Esophagus muscularis mucosa (tissue), 3 donors: ENCODE measurements around the gene USP33.

ENCODE experiments used
- CTCF ChIP-seq, 3 experiments: fragments of 200-600 bp in 2 of 3; fragments of 450-650 bp in 1 of 3; sonication (generic) in 2 of 3; IDR thresholded peaks; one replicate each; pipeline ENCODE4 v1.5.1; 2017 to 2019; ENCODE audit warnings: antibody characterized with exemption in 3 of 3, mild to moderate bottlenecking in 2 of 3, moderate library complexity in 1 of 3
- POLR2AphosphoS5 ChIP-seq, 2 donors: sonication (generic); formaldehyde crosslinking; IDR thresholded peaks; one replicate each; pipeline ENCODE4 v1.6.1; 2017; ENCODE audit warnings: antibody characterized with exemption in 2 of 2

GRCh38 chr1:77762072-77762476, 2.4 kb upstream of the USP33 start:
- TF ChIP-seq POLR2AphosphoS5 (IDR thresholded peaks at IDR 0.05) (no peak), CTCF (IDR thresholded peaks at IDR 0.05) (no peak)
